GM03348 (cell line): ENCODE results near the gene COX6A1.
"Not testable (repeated sequence)": the region's sequence is repeated elsewhere in the genome, so short reads cannot be mapped to it uniquely, and the experiment has no call there.

ENCODE experiments used
- DNase-seq: peaks from one replicate; pipeline ENCODE4 v3.0.0; 2012; ENCODE audit warnings: low spot score

The COX6A1 gene

GRCh38 chr12:120428597-120429229 is 9.2 kb upstream of the COX6A1 start:
- DNase-seq = no peak

GRCh38 chr12:120429368-120429767 is 8.5 kb upstream of the COX6A1 start:
- DNase-seq = no peak

- DNase-seq = no peak
Measured at GRCh38 chr12:120432772-120433525, 5.0 kb upstream of the COX6A1 start.

- DNase-seq = no peak
Measured at GRCh38 chr12:120438495-120439198, 734 bp downstream of the COX6A1 start.

GRCh38 chr12:120439646-120440247 is 1.8 kb downstream of the COX6A1 start:
- peak; percentile 70 for DNase-seq

GRCh38 chr12:120444676-120445075 is 6.8 kb downstream of the COX6A1 start:
- DNase-seq = no peak

- DNase-seq = peak; percentile 87
Measured at GRCh38 chr12:120445911-120446843, 8.3 kb downstream of the COX6A1 start, which contains the start of the genes GATC and TRIAP1. Gene GATC, plus strand, starts transcription at chr12:120446444. Its CDS starts 37 bp downstream, at chr12:120446481. Gene TRIAP1, minus strand, starts transcription at chr12:120446384. Its CDS starts 12 bp downstream, at chr12:120446372.

- DNase-seq = not testable (repeated sequence)
Measured at GRCh38 chr12:120446844-120447178, 8.9 kb downstream of the COX6A1 start.

GRCh38 chr12:120447992-120448391 is 10.1 kb downstream of the COX6A1 start:
- no peak for DNase-seq

GRCh38 chr12:120452524-120452923 is 14.6 kb downstream of the COX6A1 start:
- DNase-seq = not testable (repeated sequence)

- no peak for DNase-seq
Measured at GRCh38 chr12:120453060-120453750, 15.3 kb downstream of the COX6A1 start.

GRCh38 chr12:120453977-120454376 is 16.1 kb downstream of the COX6A1 start:
- DNase-seq = peak; percentile 42

GRCh38 chr12:120455302-120455701 is 17.4 kb downstream of the COX6A1 start:
- DNase-seq = no peak

- peak; percentile 14 for DNase-seq
Measured at GRCh38 chr12:120457133-120457532, 19.2 kb downstream of the COX6A1 start.

GRCh38 chr12:120460157-120460556 is 22.2 kb downstream of the COX6A1 start:
- DNase-seq = no peak

- DNase-seq = no peak
Measured at GRCh38 chr12:120462099-120462640, 24.3 kb downstream of the COX6A1 start.

GRCh38 chr12:120463712-120464111 is 25.8 kb downstream of the COX6A1 start:
- no peak for DNase-seq

- DNase-seq = no peak
Measured at GRCh38 chr12:120465756-120466155, 27.8 kb downstream of the COX6A1 start.

GRCh38 chr12:120466560-120467315 is 28.8 kb downstream of the COX6A1 start:
- peak; percentile 15 for DNase-seq

- no peak for DNase-seq
Measured at GRCh38 chr12:120467439-120467838, 29.5 kb downstream of the COX6A1 start.
